ENCODE data around the gene PEAR1. TPM values are rescaled to one million over a fixed set of nuclear protein-coding genes. Genes with fewer than 3 reads are reported as not detected.

Gene PEAR1
- 17.9 TPM for total RNA-seq
- long read RNA-seq, full-length matches to known transcripts: 2 of 22 reads
- long read RNA-seq, partial matches to known transcripts: 16 of 22 reads
- long read RNA-seq, other reads (novel, unspliced or antisense): 4 of 22 reads

- DNase-seq (no peak), ATAC-seq (no peak)
- H3K4me1 ChIP-seq: peaks cover 38% of the 10 kb centered on the region
- peak within 1 kb of the TSS; percentile 85 for H3K27ac ChIP-seq
- intact Hi-C loops (cut with DNase I): no loop called here
- TF ChIP-seq CTCF (IDR thresholded peaks at IDR 0.05): peak; percentile 6
- peaks cover 14% of the 10 kb centered on the region for H3K27me3 ChIP-seq
- H3K4me3 ChIP-seq: peak within 1 kb of the TSS; percentile 63
- no peaks in the 10 kb centered on the region for H3K9me3 ChIP-seq
- H3K36me3 ChIP-seq: no peaks in the 10 kb centered on the region
Observed at GRCh38 chr1:156893048-156893953, at the start of gene PEAR1. Gene PEAR1, plus strand, starts transcription at chr1:156893718. Its CDS starts 10,209 bp downstream, at chr1:156903927.

GRCh38 chr1:156844102-156844501 is 49.4 kb upstream of the PEAR1 start:
- Histone ChIP-seq H3K27ac (no peak overlapping the region), H3K4me3 (no peak overlapping the region), H3K9me3 (no peaks in the 10 kb centered on the region), H3K27me3 (peaks cover 74% of the 10 kb centered on the region), H3K4me1 (no peaks in the 10 kb centered on the region), H3K36me3 (no peaks in the 10 kb centered on the region)
- TF ChIP-seq CTCF (IDR thresholded peaks at IDR 0.05): no peak
- ATAC-seq (no peak), DNase-seq (no peak)
- intact Hi-C loops (cut with DNase I): no loop called here

- H3K27me3 ChIP-seq: peaks cover 74% of the 10 kb centered on the region
- intact Hi-C loops (cut with DNase I): no loop called here
Observed at GRCh38 chr1:156844638-156845037, 48.9 kb upstream of the PEAR1 start.

GRCh38 chr1:156845055-156845952 is 48.2 kb upstream of the PEAR1 start:
- no peak overlapping the region for H3K4me3 ChIP-seq
- intact Hi-C loops (cut with DNase I): no loop called here
- no peaks in the 10 kb centered on the region for H3K36me3 ChIP-seq
- H3K27ac ChIP-seq: no peak overlapping the region
- TF ChIP-seq CTCF (IDR thresholded peaks at IDR 0.05): no peak
- DNase-seq: no peak
- no peak for ATAC-seq
- peaks cover 79% of the 10 kb centered on the region for H3K27me3 ChIP-seq
- H3K4me1 ChIP-seq: no peaks in the 10 kb centered on the region
- H3K9me3 ChIP-seq: no peaks in the 10 kb centered on the region

More at GRCh38 chr1:156844638-156845037, 48.9 kb upstream of the PEAR1 start:
- Histone ChIP-seq H3K4me1 (no peaks in the 10 kb centered on the region), H3K9me3 (no peaks in the 10 kb centered on the region), H3K36me3 (no peaks in the 10 kb centered on the region), H3K4me3 (no peak overlapping the region), H3K27ac (no peak overlapping the region)
- no peak for TF ChIP-seq CTCF (IDR thresholded peaks at IDR 0.05)
- DNase-seq (no peak), ATAC-seq (no peak)

- intact Hi-C loops (cut with DNase I): no loop called here
- peaks cover 76% of the 10 kb centered on the region for H3K27me3 ChIP-seq
- no peaks in the 10 kb centered on the region for H3K9me3 ChIP-seq
- ATAC-seq: no peak
- no peak overlapping the region for H3K27ac ChIP-seq
- H3K36me3 ChIP-seq: no peaks in the 10 kb centered on the region
- DNase-seq: no peak
- no peaks in the 10 kb centered on the region for H3K4me1 ChIP-seq
- TF ChIP-seq CTCF (IDR thresholded peaks at IDR 0.05): no peak
- no peak overlapping the region for H3K4me3 ChIP-seq
Observed at GRCh38 chr1:156845953-156846545, 47.5 kb upstream of the PEAR1 start.

Measured in upper lobe of right lung (tissue), 1 donor.